Keratinocyte (primary cell): ENCODE results near the gene TMEM132D. TPM values are rescaled to one million over a fixed set of nuclear protein-coding genes. Genes with fewer than 3 reads are reported as not detected.

Experiments
- DNase-seq: peaks from one replicate; pipeline ENCODE4 v3.0.0-alpha.2; 2011; ENCODE audit warnings: low read depth, missing footprints, low spot score
- FAIRE-seq: peaks from 2 replicates; lab custom pipeline; 2011; peaks lifted over from hg19 to GRCh38; lab: Jason Lieb, UNC
- H2AFZ ChIP-seq: 2 replicates; pipeline ENCODE4 v1.6.0; 2012; ENCODE audit warnings: low read length, control low read depth, inconsistent platforms; ENCODE audit not compliant: control insufficient read depth
- H3K27ac ChIP-seq: 2 replicates; pipeline ENCODE4 v1.5.1; 2011; ENCODE audit warnings: low read length; ENCODE audit not compliant: control insufficient read depth, insufficient read depth
- H3K27me3 ChIP-seq: 3 replicates; pipeline ENCODE4 v1.6.0; 2011; ENCODE audit warnings: low read length; ENCODE audit not compliant: control insufficient read depth, insufficient read depth; ENCODE audit errors: extremely low read depth
- H3K36me3 ChIP-seq, 2 experiments: 2 replicates in 1 of 2; 3 replicates in 1 of 2; pipeline ENCODE4 v1.5.1; 2011; ENCODE audit warnings: low read length in 2 of 2, mild to moderate bottlenecking in 1 of 2; ENCODE audit not compliant: control insufficient read depth in 2 of 2, insufficient read depth in 2 of 2; ENCODE audit errors: extremely low read depth in 1 of 2
- H3K4me1 ChIP-seq: 3 replicates; pipeline ENCODE4 v1.5.1; 2011; ENCODE audit warnings: low read length; ENCODE audit not compliant: control insufficient read depth, insufficient read depth; ENCODE audit errors: extremely low read depth
- H3K4me2 ChIP-seq: 3 replicates; pipeline ENCODE4 v1.6.0; 2011; ENCODE audit warnings: low read depth, low read length; ENCODE audit not compliant: control insufficient read depth, insufficient read depth; ENCODE audit errors: extremely low read depth
- H3K4me3 ChIP-seq, 3 experiments: fragments of 200-600 bp in 1 of 3; sonication (generic) in 1 of 3; 2 replicates in 2 of 3; 3 replicates in 1 of 3; pipeline ENCODE4 v1.5.1; 2011 to 2016; ENCODE audit warnings: low read length in 3 of 3, mild to moderate bottlenecking in 3 of 3, control low read depth in 2 of 3, inconsistent platforms in 1 of 3, low read depth in 1 of 3, mixed read lengths in 1 of 3, mixed run types in 1 of 3, moderate library complexity in 1 of 3; ENCODE audit not compliant: control insufficient read depth in 2 of 3, insufficient read depth in 2 of 3; ENCODE audit errors: extremely low read depth in 1 of 3
- H3K79me2 ChIP-seq: 2 replicates; pipeline ENCODE4 v1.6.0; 2012; ENCODE audit warnings: low read length; ENCODE audit not compliant: control insufficient read depth, insufficient read depth
- H3K9ac ChIP-seq: 3 replicates; pipeline ENCODE4 v1.6.0; 2011; ENCODE audit warnings: low read length; ENCODE audit not compliant: control insufficient read depth, insufficient read depth; ENCODE audit errors: extremely low read depth
- H3K9me1 ChIP-seq: 3 replicates; pipeline ENCODE4 v1.6.0; 2011; ENCODE audit warnings: low read length; ENCODE audit not compliant: control insufficient read depth, insufficient read depth; ENCODE audit errors: extremely low read depth
- H3K9me3 ChIP-seq: 2 replicates; pipeline ENCODE4 v1.5.1; 2012; ENCODE audit warnings: low read depth, low read length; ENCODE audit not compliant: control insufficient read depth
- H4K20me1 ChIP-seq: 3 replicates; pipeline ENCODE4 v1.6.0; 2011; ENCODE audit warnings: low read length; ENCODE audit not compliant: control insufficient read depth, insufficient read depth; ENCODE audit errors: extremely low read depth
- CTCF ChIP-seq, 3 experiments: IDR thresholded peaks in 1 of 3; conservative IDR thresholded peaks in 1 of 3; optimal IDR thresholded peaks in 1 of 3; 2 replicates in 2 of 3; 3 replicates in 1 of 3; pipeline versions ENCODE3 to v1.5.1; 2011; ENCODE audit warnings: low read length in 3 of 3, mild to moderate bottlenecking in 3 of 3, moderate library complexity in 2 of 3, control low read depth in 1 of 3, inconsistent platforms in 1 of 3; ENCODE audit not compliant: insufficient read depth in 2 of 3; ENCODE audit errors: extremely low read depth in 1 of 3
- EZH2 ChIP-seq: IDR thresholded peaks from one replicate; pipeline ENCODE4 v1.6.1; 2012; ENCODE audit warnings: inconsistent platforms, mild to moderate bottlenecking, low read length, moderate library complexity
- dilution Hi-C: fragments of 300-500 bp; cut with MboI; formaldehyde crosslinking; loops from one replicate; pipeline ENCODE4 v1.7.0; 2020; ENCODE audit warnings: low sequenced_read_pairs; ENCODE audit not compliant: extremely low pct_ligation_motif_present
- polyA plus RNA-seq, 5 experiments: library from polyadenylated mRNA; depleted of rRNA in 3 of 5; stranded (reverse) in 3 of 5; stranded (forward) in 1 of 5; unstranded in 1 of 5; fragments of >200 nt; gene quantifications; 1 replicate in 1 of 5; 2 replicates in 3 of 5; 3 replicates in 1 of 5; pipeline versions ENCODE4 v1.2.1 to v1.2.3, GENCODE V29; 2011 to 2012; ENCODE audit warnings: missing spikeins in 2 of 5, low read depth in 1 of 5, low replicate concordance in 1 of 5

TMEM132D gene
- polyA plus RNA-seq, 1 donor (not counting 4 experiments of a cell fraction or from before 2014, with no cell fraction given), result not detected

- Histone ChIP-seq H3K27ac (no peak overlapping the region), H3K4me1 (no peaks in the 10 kb centered on the region), H2AFZ (no peak overlapping the region), H3K9me3 (peaks cover 2% of the 10 kb centered on the region), H3K4me2 (no peak overlapping the region), H3K36me3 (no peaks in the 10 kb centered on the region), H3K4me3 (no peak overlapping the region), H3K9me1 (no peaks in the 10 kb centered on the region), H3K79me2 (no peaks in the 10 kb centered on the region), H4K20me1 (no peaks in the 10 kb centered on the region), H3K9ac (no peak overlapping the region), H3K27me3 (no peaks in the 10 kb centered on the region)
- dilution Hi-C loops, result no loop called here
- no peak for TF ChIP-seq EZH2
- TF ChIP-seq CTCF (optimal IDR thresholded peaks at IDR 0.05 in 1 of 3, IDR thresholded peaks at IDR 0.05 in 1 of 3, conservative IDR thresholded peaks at IDR 0.05 in 1 of 3; ENCODE audit: extremely low read depth in 1 of 3, insufficient read depth in 2 of 3, low read length in 3 of 3), result no peak
- FAIRE-seq (no peak), DNase-seq (no peak)
Observed at GRCh38 chr12:129196927-129197326, 706.9 kb downstream of the TMEM132D start.

DNA sequence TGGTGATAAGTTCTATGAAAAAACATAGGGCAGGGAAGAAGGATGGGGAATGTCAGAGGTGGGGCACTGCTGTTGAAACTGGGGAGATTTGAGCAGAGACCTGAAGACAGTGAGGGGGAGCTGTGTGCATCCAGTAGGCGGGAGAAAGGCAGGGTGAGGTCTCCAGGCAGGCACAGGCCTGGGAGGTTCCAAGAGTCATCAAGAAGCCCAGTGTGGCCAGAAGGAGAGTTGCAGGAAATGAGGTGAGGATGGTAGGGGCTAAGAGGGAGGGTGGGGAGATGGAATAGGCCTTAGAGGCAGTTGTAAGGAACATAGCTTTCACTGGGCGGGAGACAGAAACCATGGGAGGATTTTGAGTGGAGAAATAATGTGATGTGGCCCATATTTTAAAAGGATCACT, 708.7 kb downstream of the TMEM132D start:
- H3K27ac ChIP-seq, result no peak overlapping the region
- H3K9ac ChIP-seq, result no peak overlapping the region
- H3K4me2 ChIP-seq, result no peak overlapping the region
- no peaks in the 10 kb centered on the region for H3K36me3 ChIP-seq
- no peaks in the 10 kb centered on the region for H3K79me2 ChIP-seq
- H3K4me1 ChIP-seq, result no peaks in the 10 kb centered on the region
- H3K9me3 ChIP-seq, result no peaks in the 10 kb centered on the region
- no peaks in the 10 kb centered on the region for H3K27me3 ChIP-seq
- dilution Hi-C loops, result no loop called here
- H4K20me1 ChIP-seq, result no peaks in the 10 kb centered on the region
- FAIRE-seq, result no peak
- no peaks in the 10 kb centered on the region for H3K9me1 ChIP-seq
- H2AFZ ChIP-seq, result no peak overlapping the region
- DNase-seq, result no peak
- no peak for TF ChIP-seq CTCF (optimal IDR thresholded peaks at IDR 0.05 in 1 of 3, IDR thresholded peaks at IDR 0.05 in 1 of 3, conservative IDR thresholded peaks at IDR 0.05 in 1 of 3; ENCODE audit: extremely low read depth in 1 of 3, insufficient read depth in 2 of 3, low read length in 3 of 3)
- no peak overlapping the region for H3K4me3 ChIP-seq
